Activated T-cell treated with anti-CD3 and anti-CD28 coated beads, Interleukin-2, amount 50 U/mL, for 48 hours (primary cell): Measurements from ENCODE around the gene OSBP2.

Experiments used
- DNase-seq, 2 experiments: peaks; one replicate each; pipeline ENCODE4 v3.0.0-alpha.2; 2020

Gene OSBP2

GRCh38 chr22:30821863-30822215 is 127.2 kb downstream of the OSBP2 start:
- DNase-seq, result no peak

GRCh38 chr22:30822216-30823014 is 127.7 kb downstream of the OSBP2 start:
- DNase-seq, result peak in 1 of 2 experiments; percentile 39

GRCh38 chr22:30823015-30823370 is 128.3 kb downstream of the OSBP2 start:
- no peak for DNase-seq

- DNase-seq, result no peak
Observed at GRCh38 chr22:30824096-30824495, 129.4 kb downstream of the OSBP2 start.

GRCh38 chr22:30824711-30825110 is 130.0 kb downstream of the OSBP2 start:
- no peak for DNase-seq

GRCh38 chr22:30825711-30826505 is 131.2 kb downstream of the OSBP2 start:
- no peak for DNase-seq

GRCh38 chr22:30826670-30827355 is 132.1 kb downstream of the OSBP2 start:
- peak in 1 of 2 experiments; percentile 46 for DNase-seq

GRCh38 chr22:30827646-30828045 is 133.0 kb downstream of the OSBP2 start:
- DNase-seq, result no peak

- no peak for DNase-seq
Observed at GRCh38 chr22:30828187-30829155, 133.8 kb downstream of the OSBP2 start.

- DNase-seq, result no peak
Observed at GRCh38 chr22:30829901-30830550, 135.4 kb downstream of the OSBP2 start.

- no peak for DNase-seq
Observed at GRCh38 chr22:30830907-30831306, 136.2 kb downstream of the OSBP2 start.

- no peak for DNase-seq
Observed at GRCh38 chr22:30832407-30832987, 137.8 kb downstream of the OSBP2 start.

- DNase-seq, result no peak
Observed at GRCh38 chr22:30833322-30833721, 138.6 kb downstream of the OSBP2 start.

GRCh38 chr22:30837531-30837930 is 142.9 kb downstream of the OSBP2 start:
- DNase-seq, result no peak

GRCh38 chr22:30838111-30838510 is 143.4 kb downstream of the OSBP2 start:
- no peak for DNase-seq

- DNase-seq, result no peak
Observed at GRCh38 chr22:30841273-30841672, 146.6 kb downstream of the OSBP2 start.

GRCh38 chr22:30843245-30843644 is 148.6 kb downstream of the OSBP2 start:
- no peak for DNase-seq

- no peak for DNase-seq
Observed at GRCh38 chr22:30847583-30847982, 152.9 kb downstream of the OSBP2 start.

GRCh38 chr22:30855266-30855665 is 160.6 kb downstream of the OSBP2 start:
- peak in 1 of 2 experiments; percentile 5 for DNase-seq

- DNase-seq, result peak in 1 of 2 experiments; percentile 4
Observed at GRCh38 chr22:30855677-30856518, 161.2 kb downstream of the OSBP2 start.
